ENCODE data around the gene MYO1A.
"Not testable (repeated sequence)": the region's sequence is repeated elsewhere in the genome, so short reads cannot be mapped to it uniquely, and the experiment has no call there.

Gene MYO1A

DNA sequence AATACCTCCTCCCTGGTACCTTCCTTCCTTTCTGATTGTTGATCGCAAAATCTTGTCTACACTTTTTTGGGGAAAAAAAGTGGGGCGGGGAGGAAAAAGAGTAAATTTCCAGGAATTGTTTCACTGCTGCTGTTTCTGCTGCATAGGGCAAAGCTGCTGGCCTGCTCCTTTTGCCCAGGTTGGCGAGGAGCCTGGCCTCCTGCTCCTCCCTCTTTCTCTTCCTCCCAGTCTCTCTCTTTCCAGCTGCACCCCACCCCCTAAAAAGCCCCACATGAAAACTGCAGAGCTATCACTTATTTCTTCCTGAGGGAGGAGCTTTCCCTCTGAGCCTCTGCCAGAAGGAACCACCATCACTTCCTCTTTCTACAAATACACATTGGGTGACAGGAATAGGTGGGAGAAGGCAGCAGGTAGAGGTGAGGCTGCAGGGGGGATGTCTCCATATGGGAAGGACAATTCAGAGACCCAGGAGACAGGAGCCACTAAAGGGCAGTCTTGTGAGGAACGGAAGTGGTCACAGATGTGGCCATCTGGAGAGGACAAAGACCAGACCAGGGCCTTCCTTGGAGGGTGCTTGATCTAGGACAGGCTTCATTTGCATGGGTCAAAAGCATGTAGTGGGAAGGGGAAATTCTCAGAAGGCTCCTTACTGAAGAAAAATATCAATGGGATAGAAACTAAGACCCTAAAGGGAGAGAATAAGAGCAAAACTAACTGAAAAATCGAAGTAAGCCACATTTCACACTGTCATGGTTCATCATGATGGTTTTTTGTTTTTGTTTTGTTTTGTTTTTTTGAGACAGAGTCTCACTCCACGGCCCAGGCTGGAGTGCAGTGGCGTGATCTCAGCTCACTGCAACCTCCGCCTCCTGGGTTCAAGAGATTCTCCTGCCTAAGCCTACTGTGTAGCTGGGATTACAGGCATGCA lies 58.3 kb downstream of the MYO1A start:
- no peak for DNase-seq

DNA sequence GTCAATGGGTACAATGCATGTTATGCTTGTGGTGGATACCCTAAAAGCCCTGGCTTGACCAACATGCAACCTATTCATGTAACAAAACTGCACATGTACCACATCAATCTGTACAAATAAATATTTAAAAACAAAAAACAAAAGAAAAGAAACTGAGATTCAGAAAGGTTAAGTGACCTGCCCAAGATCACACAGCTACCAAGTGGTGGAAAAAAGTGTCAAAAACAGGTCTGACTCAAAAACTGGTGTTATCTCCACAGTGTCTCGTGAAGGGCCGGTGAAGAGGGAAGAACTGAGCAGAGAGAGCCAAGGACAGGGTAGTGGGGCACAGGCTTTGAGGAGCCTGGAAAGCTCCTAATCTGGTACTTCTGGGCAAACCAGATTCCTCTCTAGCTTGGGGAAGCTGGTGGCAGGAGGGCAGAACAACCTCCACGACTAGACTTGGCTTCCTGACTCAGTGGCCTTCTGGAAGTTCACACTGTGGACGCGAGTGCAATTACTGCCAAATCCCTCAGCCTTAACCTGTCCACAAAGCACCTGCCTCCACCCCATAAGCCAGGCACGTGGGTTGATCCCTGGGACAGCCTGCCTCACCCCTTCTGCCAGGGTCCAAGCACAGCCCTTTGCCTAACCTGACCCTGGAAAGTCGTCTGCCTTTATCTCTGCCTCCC lies 59.1 kb downstream of the MYO1A start:
- no peak for DNase-seq

- DNase-seq = no peak
These were observed 59.9 kb downstream of the MYO1A start for GRCh38 chr12:56989861-56990610.

DNA sequence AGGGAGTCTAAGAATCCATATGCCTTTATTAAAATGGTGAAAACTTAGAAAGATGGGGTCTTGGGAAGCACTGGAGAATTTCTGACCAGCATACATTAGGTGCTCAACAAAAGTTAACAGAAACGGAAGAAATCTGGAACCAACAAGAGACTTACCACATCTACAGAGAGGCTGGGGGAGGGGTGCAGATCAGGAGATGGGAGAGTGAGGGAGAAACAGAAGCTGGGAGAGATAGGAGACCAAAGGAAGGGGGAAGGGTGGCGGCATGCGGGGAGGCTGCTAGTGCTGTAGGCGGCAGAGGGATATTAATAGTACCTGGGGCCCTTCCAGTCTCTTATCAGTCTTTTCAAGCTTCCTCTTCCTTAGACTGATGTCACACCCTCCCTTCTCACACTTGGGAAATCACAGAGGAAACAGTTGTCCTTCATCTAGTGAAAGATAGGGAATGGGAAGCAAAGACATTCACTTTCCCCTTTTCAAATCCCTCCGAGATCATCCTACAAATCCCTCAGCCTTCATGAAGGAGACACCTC lies 61.7 kb downstream of the MYO1A start:
- DNase-seq = no peak

- peak; percentile 45 for DNase-seq
These were observed 62.3 kb downstream of the MYO1A start for GRCh38 chr12:56987551-56988053.

DNA sequence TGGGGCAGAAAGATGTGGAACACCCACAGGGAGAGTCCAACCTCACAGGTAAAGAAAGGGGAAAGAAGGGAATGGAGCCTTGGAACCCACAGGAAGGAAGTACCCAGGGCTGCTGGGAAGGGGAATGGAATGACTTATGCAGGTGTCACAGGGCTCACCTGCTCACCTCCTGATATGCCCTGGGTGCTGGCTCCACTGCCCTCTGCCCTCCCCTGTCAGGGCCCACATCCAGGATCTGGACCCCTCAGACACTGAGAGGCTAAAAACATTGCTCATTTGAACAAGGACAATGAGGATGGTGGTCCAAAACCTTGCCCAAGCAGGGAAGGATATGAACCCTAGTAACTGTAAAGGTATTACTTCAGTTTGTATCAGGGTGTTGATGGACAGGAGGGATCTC lies 62.9 kb downstream of the MYO1A start:
- no peak for DNase-seq

DNA sequence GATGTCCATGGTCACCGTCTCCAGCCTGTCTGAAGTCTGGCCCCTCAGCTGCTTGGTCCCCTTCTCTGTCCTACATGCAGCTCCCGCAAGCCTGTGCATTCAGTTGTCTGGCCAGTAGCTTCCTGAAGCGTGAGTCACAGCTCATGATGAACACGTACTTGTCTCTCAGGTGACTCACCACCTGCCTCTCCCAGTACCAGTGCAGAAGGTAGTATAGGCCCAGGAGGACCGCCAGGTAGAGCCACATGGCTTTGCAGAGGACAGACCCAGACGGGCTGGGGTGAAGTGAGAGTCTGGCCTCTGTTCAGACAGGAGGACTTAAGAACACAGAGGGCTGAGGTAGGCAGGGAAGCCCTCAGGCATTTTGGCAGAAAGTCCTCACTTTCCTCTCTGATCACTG lies 64.2 kb downstream of the MYO1A start:
- DNase-seq = peak; percentile 28

GRCh38 chr12:56983386-56983785 lies 66.5 kb downstream of the MYO1A start:
- DNase-seq = no peak

DNA sequence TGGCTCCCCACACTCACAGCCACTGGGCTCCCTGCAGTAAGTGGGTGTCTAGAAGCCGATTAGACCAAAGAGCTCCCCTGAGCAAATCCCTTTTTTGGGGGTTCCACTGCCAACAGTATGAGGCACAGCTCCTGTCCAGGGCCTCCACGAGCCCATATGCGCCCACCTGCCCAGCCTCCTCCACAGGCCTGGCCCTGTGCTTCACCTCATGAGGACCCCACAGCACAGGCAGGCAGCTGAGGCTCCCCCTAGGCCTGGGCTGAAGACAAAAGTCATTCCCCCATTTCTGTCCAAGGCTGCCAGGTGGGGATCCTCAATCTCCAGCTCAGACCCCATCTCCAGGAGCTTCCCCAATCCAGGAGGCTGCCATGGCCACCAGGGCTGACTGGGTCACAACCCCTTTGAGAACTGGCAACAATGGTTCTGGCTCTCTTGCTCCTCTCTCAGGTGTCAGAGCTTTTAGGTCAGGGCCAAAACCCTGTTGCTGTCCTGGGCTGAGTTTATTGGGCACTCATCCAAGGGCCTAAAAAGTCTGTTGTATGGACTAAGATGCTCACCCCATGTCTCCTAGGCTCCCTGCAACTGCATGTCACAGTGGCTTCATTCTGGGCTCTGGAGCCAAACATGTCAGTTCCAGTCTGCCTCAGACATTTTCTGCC lies 67.2 kb downstream of the MYO1A start:
- DNase-seq = not testable (repeated sequence)

DNA sequence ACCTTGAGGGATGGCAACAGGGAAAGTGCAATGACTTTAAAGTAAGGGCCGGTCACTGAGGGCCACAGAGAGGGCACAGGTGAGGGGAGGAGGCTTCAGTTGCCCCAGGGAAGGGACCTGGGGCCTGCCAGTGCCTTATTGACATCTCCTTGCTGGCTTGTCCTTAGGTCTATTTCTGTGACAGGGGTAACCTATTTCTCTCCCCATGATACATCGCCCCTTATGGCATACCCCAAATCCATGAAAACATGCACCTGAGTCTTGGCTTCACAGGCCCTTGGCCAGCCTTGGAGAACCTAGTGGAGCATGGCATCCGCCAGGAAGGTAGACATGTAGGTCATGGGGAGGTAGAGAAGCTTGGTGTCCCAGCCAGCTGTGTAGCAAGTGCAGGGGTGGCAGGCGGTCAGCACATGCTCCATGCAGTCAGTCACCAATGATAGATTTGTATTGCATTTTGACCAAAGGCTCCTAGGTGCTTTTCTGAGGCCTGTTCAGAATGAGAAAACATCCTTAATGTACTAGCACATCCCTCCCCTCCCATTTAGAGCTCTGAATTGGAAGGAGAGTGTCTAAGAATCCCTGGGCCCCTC lies 68.9 kb downstream of the MYO1A start:
- DNase-seq = no peak

- DNase-seq = no peak
These were observed 69.7 kb downstream of the MYO1A start for GRCh38 chr12:56980268-56980667.

- DNase-seq = no peak
These were observed 70.3 kb downstream of the MYO1A start for GRCh38 chr12:56979628-56980027.
